Glutamatergic neuron (in vitro differentiated cells): Measurements from ENCODE around the gene AUTS2. TPM values are rescaled to one million over a fixed set of nuclear protein-coding genes. Genes with fewer than 3 reads are reported as not detected.
A peak's percentile ranks its signal among the peaks of the same experiment; 100 is the strongest.
"Not testable (repeated sequence)": the region's sequence is repeated elsewhere in the genome, so short reads cannot be mapped to it uniquely, and the experiment has no call there.

Source experiments
- DNase-seq: peaks from one replicate; pipeline ENCODE4 v3.0.0; 2022
- H3K27ac Mint-ChIP-seq: one replicate; pipeline ENCODE4 v1.8.0; 2020; ENCODE audit warnings: mild to moderate bottlenecking, mixed read lengths, inconsistent platforms; ENCODE audit not compliant: unreplicated experiment
- H3K27me3 Mint-ChIP-seq: one replicate; pipeline ENCODE4 v1.8.0; 2020; ENCODE audit warnings: mild to moderate bottlenecking, moderate library complexity, mixed read lengths, inconsistent platforms; ENCODE audit not compliant: unreplicated experiment
- H3K36me3 Mint-ChIP-seq: one replicate; pipeline ENCODE4 v1.8.0; 2020; ENCODE audit warnings: mild to moderate bottlenecking, mixed read lengths, inconsistent platforms; ENCODE audit not compliant: unreplicated experiment
- H3K4me1 Mint-ChIP-seq: one replicate; pipeline ENCODE4 v1.8.0; 2020; ENCODE audit warnings: mild to moderate bottlenecking, low read depth, mixed read lengths, inconsistent platforms; ENCODE audit not compliant: unreplicated experiment
- H3K4me3 Mint-ChIP-seq: one replicate; pipeline ENCODE4 v1.8.0; 2020; ENCODE audit warnings: mild to moderate bottlenecking, mixed read lengths, inconsistent platforms; ENCODE audit not compliant: unreplicated experiment
- H3K9me3 Mint-ChIP-seq: one replicate; pipeline ENCODE4 v1.8.0; 2020; ENCODE audit warnings: mild to moderate bottlenecking, moderate library complexity, mixed read lengths, inconsistent platforms; ENCODE audit not compliant: unreplicated experiment
- total RNA-seq: library from RNA; stranded (reverse); fragmentation: NEBNext Ultra II Directional; extraction: Animal tissue kit (Norgen Biotek cat#: 25700); gene quantifications from one replicate; pipeline ENCODE4 v1.2.1, GENCODE V29; 2021; ENCODE audit not compliant: unreplicated experiment
- TF ChIP-seq, protein P1 (sequence below): fragments of 200-600 bp; sonication (generic); IDR thresholded peaks from one replicate; pipeline ENCODE4 v1.5.0; 2021; ENCODE audit not compliant: partially characterized antibody, unreplicated experiment

The AUTS2 gene
- total RNA-seq, 1 donor from 2014 or later: 300 TPM

DNA sequence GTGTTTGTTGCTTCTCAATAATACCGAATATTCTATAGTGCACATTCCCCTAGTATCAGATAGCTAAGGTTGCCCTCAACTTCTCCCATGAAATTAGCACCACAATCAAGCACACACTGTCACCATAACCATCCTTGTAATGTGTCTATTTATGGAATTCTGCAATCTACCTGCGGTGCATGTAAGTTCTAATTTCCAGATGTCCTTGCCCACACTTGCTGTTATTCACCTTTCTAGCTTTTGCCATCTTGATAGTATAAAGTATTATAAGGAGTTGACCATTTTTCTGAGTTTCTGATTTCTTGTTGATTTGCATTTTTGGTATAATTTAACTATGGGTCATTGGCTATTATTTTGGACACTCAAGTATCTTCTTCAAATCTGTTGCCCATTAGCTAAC, 1043.6 kb downstream of the AUTS2 start:
- Mint-ChIP-seq H3K4me1 (peaks cover 19% of the 10 kb centered on the region), H3K36me3 (no peaks in the 10 kb centered on the region), H3K27ac (no peak overlapping the region), H3K4me3 (no peak overlapping the region), H3K9me3 (peaks cover 11% of the 10 kb centered on the region), H3K27me3 (peaks cover 4% of the 10 kb centered on the region)
- TF ChIP-seq, protein P1, sequence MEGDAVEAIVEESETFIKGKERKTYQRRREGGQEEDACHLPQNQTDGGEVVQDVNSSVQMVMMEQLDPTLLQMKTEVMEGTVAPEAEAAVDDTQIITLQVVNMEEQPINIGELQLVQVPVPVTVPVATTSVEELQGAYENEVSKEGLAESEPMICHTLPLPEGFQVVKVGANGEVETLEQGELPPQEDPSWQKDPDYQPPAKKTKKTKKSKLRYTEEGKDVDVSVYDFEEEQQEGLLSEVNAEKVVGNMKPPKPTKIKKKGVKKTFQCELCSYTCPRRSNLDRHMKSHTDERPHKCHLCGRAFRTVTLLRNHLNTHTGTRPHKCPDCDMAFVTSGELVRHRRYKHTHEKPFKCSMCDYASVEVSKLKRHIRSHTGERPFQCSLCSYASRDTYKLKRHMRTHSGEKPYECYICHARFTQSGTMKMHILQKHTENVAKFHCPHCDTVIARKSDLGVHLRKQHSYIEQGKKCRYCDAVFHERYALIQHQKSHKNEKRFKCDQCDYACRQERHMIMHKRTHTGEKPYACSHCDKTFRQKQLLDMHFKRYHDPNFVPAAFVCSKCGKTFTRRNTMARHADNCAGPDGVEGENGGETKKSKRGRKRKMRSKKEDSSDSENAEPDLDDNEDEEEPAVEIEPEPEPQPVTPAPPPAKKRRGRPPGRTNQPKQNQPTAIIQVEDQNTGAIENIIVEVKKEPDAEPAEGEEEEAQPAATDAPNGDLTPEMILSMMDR: no peak
- no peak for DNase-seq

DNA sequence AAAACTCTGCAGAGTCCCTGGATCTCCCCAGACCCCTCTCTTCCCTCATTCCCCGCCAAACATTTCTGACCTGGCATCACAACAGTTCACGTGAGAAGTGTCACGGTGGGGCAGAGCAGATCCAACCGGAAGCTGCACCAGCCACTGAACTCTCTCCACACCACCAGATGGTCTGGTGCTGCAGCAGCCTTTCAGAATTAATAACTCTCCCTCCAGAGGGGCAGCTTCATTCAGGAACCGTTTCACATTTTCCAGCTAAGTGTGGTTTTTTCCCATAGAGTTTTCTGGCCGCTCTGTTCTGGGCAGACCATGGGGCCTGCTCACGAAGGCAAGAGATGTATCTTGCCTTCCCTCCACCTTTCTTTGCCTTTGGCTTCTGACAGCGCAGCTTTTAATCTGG, 1047.0 kb downstream of the AUTS2 start:
- no peak for DNase-seq

DNA sequence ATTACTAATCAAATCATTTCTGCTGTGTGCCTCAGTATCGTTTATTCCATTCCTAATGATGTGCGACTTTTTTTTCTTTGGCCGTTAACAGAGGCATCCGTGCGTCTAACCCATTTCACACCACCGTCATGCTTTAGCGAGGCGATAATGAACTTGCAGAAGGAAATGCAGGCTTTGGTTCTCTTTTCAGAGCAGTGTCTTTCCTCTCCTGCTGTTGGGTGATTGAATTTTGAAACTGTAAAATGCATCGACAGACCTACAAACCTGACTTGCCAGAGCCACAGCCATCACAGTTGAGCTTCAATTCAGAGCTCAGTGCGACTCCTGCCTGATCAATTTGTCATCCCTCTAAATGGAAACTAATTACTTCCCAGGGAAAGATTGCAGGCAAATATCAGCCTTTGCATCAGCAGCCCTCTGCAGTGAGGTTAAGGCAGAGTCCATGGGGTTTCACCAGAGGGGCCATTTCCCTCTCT, 1047.6 kb downstream of the AUTS2 start:
- no peak for DNase-seq
- Mint-ChIP-seq H3K4me3 (peak overlapping the region; percentile 2), H3K4me1 (peaks cover 24% of the 10 kb centered on the region), H3K36me3 (no peaks in the 10 kb centered on the region), H3K27ac (peak overlapping the region; percentile 6), H3K9me3 (peaks cover 6% of the 10 kb centered on the region), H3K27me3 (peaks cover 5% of the 10 kb centered on the region)
- TF ChIP-seq, protein P1: no peak

More for the DNA sequence above, 1047.0 kb downstream of the AUTS2 start:
- peaks cover 6% of the 10 kb centered on the region for H3K27me3 Mint-ChIP-seq
- H3K27ac Mint-ChIP-seq: peak overlapping the region; percentile 6
- H3K9me3 Mint-ChIP-seq: peaks cover 9% of the 10 kb centered on the region
- H3K36me3 Mint-ChIP-seq: no peaks in the 10 kb centered on the region
- peaks cover 26% of the 10 kb centered on the region for H3K4me1 Mint-ChIP-seq
- peak overlapping the region; percentile 2 for H3K4me3 Mint-ChIP-seq
- TF ChIP-seq, protein P1: no peak

DNA sequence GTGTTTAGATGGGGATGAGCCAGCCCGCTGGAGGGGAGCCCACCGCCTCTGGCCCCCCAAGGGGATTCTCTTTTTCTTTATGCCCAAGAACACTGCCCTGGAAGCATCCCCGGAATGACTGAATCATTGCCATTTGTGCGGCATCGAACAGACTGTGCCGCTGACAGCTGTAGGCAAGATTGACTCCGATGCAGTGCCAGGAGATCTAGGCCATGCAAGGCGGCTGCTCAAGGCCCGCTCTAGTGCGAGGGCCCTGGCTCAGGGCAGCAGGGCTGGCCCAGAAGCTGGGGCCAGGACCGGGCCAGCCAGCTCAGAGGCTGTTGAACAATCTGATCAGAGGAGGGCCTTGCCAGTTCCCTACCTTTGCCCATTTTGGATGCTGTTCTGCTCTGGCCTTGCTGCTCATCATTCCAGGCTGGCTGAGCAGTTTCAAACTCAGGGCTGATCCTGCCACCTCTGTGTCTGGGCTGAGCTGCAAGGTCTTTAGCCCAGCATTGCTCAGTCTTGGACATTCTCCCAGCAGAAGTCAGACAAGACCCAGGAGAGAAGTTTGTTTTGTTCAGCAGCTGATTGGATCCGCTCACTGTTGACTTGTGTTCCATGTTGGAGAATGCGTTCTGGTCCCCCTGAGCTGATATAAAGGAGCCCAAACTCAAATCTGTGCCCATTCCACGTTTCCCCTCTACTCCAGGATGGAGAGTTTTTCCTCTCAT, 1048.4 kb downstream of the AUTS2 start:
- peaks cover 3% of the 10 kb centered on the region for H3K27me3 Mint-ChIP-seq
- H3K4me1 Mint-ChIP-seq: peaks cover 23% of the 10 kb centered on the region
- H3K9me3 Mint-ChIP-seq: peaks cover 6% of the 10 kb centered on the region
- no peaks in the 10 kb centered on the region for H3K36me3 Mint-ChIP-seq
- TF ChIP-seq, protein P1: no peak
- no peak overlapping the region for H3K4me3 Mint-ChIP-seq
- no peak for DNase-seq
- H3K27ac Mint-ChIP-seq: no peak overlapping the region

GRCh38 chr7:70647801-70648498, 1049.7 kb downstream of the AUTS2 start:
- peaks cover 6% of the 10 kb centered on the region for H3K9me3 Mint-ChIP-seq
- peak overlapping the region; percentile 31 for H3K27ac Mint-ChIP-seq
- H3K36me3 Mint-ChIP-seq: no peaks in the 10 kb centered on the region
- H3K4me1 Mint-ChIP-seq: peaks cover 23% of the 10 kb centered on the region
- peaks cover 3% of the 10 kb centered on the region for H3K27me3 Mint-ChIP-seq
- no peak overlapping the region for H3K4me3 Mint-ChIP-seq
- TF ChIP-seq, protein P1: no peak
- no peak for DNase-seq

DNA sequence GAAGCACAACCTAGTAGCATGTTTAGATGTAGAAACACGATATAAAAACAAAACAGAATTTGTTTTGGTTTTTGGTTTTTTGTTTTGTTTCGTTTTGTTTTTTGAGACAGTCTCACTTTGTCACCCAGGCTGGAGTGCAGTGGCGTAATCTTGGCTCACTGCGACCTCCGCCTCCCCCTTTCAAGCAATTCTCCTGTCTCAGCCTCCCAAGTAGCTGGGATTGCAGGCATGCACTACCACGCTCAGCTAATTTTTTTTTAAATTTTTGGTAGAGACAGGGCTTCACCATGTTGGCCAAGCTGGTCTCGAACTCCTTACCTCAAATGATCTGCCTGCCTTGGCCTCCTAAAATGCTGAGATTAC, 1050.2 kb downstream of the AUTS2 start:
- peaks cover 23% of the 10 kb centered on the region for H3K4me1 Mint-ChIP-seq
- not testable (repeated sequence) for H3K27ac Mint-ChIP-seq, H3K36me3 Mint-ChIP-seq, H3K9me3 Mint-ChIP-seq, DNase-seq, H3K4me3 Mint-ChIP-seq, H3K27me3 Mint-ChIP-seq
